Kidney tubule cell (primary cell): ENCODE results near the gene VMAC.
"Not testable (repeated sequence)": the region's sequence is repeated elsewhere in the genome, so short reads cannot be mapped to it uniquely, and the experiment has no call there.

ENCODE experiments used
- DNase-seq: peaks from one replicate; pipeline ENCODE4 v3.0.0-alpha.2; 2018; ENCODE audit warnings: low spot score

The VMAC gene

DNA sequence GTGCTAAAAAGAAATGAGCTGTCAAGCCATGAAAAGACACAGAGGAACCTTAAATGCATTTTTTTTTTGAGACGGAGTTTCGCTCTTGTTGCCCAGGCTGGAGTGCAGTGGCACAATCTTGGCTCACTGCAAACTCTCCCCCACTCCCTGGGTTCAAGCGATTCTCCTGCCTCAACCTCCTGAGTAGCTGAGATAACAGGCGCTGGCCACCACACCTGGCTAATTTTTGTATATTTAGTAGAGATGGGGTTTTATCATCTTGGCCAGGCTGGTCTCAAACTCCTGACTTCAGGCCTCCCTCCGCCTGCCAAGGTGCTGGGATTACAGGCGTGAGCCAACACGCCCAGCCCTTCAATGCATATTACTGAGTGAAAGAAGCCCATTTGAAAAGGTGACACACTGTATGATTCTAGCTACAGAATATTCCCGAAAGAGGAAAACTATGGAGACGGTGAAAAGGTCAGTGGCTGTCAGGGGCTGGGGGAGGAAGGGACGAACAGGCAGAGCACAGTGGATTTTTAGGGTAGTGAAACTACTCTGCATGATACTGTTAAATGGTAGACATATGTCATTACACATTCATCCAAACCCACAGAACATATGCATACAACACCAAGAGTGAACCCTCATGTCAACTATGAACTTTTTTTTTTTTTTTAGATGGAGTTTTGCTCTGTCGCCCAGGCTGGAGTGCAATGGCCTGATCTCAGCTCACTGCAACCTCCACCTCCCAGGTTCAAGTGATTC, 20.4 kb upstream of the VMAC start:
- not testable (repeated sequence) for DNase-seq

DNA sequence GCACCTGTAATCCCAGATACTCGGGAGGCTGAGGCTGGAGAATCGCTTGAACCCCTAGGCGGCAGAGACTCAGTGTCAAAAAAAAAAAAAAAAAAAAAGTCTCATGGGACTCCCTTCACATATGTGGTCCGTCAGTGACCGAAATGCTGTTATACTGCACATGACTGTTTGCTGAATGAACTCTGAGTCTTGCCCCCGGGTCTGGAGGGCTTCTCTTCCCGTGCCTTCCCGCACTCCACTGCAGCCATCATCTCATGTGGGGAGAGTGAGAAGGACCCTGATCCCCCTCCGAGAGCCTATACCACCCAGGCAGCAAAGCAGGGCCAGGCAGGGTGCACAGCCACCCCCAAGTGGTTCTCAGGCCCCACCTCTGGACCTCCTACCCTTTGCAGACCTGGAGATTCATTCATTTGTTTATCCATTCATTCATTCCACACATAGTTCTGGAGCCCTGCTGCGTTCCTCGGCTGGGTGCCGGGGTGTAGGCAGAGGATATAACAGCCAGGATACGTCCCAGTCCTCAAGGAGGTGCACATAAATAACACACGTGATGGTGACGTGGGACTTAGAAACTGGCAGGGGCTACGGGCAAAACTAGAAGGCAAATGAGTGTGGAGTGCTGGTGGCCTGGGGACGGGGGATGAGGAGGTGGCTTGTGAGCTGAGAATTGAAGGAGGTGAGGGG, 15.2 kb upstream of the VMAC start:
- no peak for DNase-seq

DNA sequence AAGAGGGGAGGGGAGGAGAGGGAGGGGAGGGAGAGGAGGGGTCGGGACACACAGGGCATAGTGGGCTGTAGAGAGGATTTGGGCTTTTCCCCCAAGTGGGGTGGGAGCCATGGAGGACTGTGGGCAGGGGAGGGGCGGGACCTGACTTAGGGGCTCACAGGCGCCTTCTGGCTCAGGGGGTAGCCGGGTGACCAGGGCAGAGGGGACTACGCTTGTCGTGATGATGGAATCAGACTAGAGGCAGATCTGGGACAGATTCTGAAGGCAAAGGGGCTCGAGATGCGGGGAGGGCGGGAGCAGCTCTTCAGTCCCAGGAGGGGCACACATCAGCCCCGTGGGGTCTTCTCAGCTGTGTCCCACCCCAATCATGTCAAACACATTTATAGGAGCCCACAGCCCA, 14.6 kb upstream of the VMAC start:
- no peak for DNase-seq

DNA sequence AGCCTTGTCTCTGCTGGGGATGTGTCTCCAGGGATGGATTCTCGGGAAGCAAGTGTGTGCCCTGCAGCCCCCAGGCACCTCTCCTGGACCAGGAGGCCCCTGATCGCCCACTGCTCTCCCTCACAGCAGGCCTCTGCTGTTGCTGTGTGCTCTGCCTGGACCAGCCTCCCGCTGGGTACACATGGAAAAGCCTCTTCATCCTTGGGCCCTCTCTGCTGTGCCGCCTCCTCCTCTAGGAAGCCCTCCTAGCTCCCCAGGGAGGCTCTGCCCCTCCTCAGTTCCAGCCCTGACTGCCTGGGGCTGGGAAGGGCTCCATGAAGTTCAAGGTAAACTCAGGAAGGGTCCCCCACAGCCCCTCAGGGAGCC, 13.1 kb upstream of the VMAC start:
- no peak for DNase-seq

DNA sequence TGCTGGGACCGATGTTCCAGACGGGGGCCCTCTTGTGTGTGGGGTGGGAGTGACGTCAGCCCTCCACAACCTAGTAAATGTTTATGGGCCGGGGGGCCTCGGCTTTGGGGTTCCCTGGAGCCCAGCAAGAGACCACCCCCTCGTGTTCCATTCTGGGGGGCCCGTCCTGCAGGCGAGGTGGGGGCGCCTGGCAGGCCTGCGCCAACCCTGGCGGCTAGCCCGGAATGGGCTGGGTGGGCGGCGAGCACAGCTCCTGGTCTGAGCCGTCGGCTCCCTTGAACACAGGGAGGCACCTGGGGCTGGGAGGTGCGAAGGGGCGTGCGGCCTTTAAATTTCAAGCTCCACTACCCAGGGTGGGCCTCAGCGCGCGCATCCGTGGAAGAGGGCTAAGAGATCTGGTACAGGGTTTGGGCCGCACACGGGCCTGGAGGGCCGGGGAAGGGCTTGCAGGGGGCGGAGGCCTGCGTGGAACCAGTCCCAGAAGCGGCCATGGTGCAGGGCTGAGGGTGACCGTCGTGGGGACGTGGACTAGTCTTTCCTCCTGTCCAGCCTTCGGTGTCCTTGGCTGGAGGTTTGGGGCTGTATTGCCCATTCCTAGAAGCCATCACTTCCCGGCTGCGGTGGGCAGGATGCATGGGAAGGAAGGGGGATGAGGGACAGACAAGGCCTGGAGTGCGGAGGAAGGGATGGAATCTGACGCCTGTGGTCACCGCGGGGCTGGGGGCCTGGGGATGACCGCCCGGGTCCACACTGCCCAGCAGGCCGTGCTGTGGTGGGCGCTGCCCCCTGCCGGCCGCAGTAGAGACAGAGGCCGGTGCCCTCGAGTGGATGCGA, 12.5 kb upstream of the VMAC start:
- DNase-seq = peak; percentile 52

DNA sequence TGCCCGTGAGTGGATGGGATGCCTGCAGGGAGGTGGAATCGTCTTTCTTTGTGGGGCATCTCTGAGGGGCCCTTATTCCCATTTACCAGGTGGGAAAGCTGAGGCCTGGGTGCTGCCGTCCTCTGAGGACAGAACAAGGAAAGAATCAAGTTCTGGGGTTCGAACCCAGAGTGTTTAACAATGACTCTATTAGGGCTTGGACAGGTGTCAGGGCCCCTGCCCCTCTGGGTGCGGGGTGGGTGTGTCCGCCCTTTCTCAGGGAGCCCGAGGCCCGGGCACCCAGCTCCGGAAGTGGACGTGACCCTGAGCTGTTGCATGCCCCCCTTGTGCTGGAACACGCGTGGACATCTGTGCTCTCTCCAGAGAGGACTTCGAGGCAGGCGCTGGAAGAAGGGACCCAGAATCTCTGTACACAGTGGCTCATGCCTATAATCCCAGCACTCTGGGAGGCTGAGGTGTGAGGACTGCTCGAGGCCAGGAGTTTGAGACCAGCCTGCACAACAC, 11.8 kb upstream of the VMAC start:
- no peak for DNase-seq

DNA sequence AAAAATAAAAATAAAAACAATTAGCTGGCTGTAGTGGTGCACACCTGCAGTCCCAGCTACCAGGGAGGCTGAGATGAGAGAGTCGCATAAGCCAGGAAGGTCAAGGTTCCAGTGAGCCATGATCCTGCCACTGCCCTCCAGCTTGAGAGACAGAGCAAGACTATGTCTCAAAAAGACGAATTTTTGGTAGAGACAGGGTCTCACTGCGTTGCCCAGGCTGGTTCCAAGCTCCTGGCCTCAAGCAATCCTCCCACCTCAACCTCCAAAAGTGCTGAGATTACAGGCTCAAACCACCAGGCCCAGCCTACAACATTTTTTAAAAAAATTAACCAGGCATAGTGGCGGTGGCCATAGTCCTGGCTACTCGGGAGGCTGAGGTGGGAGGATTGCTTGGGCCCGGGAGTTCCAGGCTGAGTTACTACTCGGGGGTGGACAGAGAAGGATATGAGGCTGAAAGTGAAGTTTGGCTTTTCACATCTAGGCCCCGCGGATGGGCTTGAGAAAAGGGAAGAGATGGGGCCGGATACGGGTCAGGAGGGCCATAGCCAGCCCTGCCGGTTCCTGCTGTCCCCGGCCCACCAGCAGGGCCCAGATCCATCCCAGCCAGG, 11.3 kb upstream of the VMAC start:
- no peak for DNase-seq

DNA sequence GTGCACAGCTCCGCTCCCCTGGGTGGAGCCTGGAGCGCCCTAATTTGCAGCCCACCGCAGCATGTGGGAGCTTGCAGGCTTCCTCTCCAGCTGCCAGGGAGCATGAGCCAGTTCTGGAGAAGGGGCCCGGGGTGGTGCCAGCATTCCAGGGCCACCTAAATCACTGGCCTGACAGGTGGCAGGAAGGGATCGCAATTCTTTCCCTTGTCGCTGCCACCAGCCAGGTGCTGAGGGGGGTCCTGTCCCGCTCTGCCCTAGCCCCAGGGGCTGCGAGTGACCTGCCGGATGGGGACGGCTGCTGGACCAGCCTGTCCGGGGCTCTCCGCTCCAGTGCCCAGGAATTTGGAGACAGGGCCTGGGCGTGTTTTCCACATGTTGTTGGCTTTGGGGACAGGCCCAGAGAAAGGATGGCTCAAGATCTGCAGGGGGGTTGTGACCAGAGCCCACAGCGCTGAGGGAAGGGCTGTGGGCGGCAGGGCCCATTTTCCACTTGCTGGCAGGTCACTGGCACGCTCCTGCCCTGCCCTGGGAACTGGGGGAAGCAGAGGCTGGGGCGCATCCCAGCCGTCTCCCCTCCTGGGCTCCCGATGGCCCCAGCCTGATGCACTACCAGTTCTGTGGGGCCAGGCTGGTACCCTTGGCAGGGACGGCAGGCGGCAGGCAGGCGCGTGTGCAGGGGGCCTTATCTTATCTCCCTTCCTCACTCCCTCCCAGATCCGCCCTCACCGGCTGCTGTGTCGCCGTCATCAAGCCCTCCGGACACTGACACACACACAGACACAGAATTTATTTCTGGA, 10.6 kb upstream of the VMAC start:
- peak; percentile 51 for DNase-seq

DNA sequence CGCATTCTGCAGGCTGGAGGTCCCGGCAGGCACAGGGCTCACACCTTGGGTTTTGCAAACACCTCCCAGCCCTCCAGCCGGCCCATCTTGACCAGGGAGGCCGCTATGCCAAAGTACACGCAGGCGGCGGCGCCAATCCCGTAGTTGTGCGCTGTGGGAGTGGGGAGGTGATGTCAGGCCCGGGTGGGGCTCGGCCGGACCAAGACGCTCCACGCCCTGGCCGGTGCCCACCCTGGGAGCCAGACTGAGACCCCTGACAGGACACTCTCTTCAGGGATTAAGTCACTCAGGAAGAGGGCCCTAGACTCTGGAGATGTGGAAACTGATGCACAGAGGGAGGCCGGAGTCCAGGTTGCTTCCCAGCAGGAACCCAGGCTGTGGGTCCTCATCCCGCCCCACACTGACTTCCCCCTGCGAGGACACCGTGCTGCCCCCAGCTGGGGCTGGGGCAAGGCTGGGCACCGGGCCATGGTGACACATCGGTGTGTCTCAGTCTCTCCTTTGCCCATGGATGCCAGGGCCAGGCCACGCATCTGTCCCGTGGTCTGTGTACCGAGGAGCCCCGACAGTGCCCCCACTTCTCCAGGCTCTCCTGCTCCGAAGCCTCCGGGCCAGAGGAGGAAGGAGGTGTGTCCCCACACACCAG, 9.8 kb upstream of the VMAC start:
- DNase-seq = no peak

DNA sequence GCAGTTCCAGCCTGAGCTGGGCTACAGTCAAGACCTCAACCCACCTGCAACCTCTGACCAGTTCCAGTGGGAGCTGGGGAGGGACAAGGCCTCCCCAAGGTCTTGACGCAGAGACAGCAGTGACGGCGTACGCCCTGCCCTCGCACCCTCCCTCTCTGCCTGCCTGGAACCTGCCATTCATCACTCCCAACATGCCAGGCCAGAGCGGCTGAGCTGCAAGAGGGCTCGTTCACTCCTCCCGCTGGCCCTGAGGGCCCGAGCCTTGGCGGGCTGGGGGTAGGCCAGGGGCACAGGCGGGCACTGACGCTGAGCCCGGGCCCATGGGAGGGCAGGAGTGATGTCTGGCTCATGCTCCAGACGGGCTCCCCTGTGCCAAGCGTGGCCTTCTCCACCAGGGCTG, 9.3 kb upstream of the VMAC start:
- no peak for DNase-seq

DNA sequence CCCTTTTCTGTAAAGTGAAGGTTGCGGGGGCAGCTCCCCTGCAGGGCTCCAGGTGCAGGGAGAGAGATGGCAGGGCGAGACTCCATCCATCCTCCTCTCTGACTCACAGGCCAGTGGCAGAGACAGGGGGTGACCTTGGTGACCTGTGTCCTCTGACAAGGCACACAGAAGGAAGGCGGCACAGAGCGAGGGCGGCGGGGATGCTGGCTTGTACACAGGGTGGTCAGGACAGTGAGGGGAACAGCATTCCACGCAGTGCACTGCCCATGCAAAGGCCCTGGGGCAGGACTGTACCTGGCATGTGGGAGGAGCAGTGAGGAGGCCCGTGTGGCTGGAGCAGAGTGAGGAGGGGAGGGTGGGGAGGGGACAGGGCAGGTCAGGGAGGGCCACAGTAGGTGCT, 8.8 kb upstream of the VMAC start:
- no peak for DNase-seq

DNA sequence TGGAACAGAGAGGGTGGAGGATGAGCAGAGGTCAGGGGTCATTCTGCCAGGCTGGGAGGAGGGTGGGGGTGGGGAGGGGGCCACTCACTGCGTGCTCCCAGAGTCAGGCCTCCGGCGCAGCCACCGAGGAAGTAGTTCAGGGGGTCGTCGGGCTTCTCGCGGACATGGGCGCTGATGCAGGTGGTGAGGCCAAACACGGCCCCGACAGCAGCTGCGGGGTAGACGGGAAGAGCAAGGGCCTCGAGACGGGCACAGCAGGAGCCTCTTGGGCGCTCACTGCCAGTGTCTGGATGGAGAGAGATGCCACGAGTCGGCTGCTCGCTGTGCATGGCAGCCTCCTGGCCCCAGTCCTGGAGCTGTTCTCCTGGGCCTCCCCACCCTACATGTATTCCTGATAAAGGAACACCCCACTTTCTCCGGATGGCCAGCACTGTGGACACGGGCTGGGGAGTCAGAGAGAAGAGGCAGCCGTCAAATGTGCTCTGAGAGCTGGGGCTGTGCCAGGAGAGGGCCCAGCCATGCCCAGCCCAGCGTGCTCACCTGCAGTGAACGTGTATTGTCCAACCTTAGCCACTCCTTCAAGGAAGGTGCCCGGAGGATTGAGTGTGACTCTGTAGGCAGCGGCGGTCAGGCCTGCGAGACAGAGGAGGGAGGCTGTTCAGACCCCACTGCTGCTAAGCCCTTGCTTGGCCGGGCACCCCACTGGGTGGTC, 8.2 kb upstream of the VMAC start:
- DNase-seq = no peak

DNA sequence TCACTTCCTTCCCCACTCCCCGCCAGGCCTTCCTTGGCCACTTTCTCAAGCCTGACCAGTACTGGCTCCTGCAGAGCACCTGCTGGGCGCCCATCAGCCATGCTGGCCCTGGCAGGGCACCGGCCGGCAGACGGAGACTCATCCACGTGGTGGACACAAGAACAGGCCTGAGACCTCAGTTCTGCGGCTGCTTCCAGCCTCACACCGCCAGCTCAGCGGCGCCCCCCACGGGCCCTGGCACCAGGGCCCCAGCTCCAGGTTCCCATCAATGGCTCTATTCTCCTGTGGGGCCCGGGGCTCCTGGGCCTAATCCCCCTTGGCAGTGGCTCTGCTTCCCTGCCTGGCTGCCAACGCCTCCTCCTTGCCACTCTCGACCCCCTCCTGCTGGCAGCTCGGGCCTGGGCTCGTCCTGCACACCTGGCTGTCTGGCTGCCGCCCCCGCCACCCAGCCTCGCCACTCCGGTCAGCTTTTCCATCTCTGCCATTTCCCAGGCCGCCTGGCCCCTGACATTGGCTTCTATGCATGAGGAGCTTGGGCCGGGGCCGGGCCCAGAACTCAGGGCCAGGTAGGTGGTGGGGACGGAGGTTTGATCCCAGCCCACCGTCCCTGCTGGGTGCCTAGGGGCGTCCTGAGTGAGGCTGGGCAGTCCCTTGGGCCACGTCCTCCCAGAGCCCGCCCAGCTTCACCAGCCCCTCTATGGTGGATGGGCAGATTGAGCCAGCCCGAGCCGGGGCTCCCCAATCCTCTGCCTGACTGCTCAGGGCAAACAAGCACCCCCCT, 7.3 kb upstream of the VMAC start:
- DNase-seq = no peak

DNA sequence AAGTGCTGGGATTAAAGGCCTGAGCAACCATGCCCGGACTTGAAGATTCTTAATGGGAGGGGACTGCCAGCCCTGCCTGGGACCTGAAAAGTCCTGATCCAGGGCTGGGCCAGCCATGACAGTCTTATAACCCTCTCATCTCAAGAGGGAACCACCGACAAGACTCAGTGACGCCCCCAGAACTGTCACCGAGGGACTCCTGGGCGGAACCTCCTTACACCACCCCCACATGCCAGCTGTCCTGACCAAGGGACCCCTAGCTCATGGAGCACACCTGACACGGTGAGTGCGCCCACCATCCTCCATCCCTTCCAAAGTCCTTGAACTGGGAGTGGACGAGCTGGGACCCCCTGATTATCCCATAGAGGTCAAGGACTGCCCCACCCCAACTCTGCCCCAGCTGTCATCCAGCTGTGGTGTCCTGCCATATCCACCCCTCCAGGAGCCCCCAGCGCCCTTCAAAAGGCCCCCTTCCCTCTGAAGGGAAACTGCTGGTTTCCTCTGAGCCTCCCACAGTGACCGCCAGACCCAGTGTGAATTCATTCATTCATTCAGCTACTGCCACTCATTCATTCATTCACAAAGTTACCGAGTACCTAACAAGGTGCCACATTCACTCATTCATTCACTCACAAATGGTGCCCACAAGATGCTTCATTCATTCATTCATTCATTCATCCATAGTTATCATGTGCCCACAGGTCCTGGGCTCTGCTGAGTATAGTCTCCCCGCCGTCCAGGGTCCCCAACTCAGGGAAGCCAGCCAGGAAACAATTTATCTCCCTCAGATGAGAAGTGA, 4.7 kb upstream of the VMAC start:
- DNase-seq = no peak

DNA sequence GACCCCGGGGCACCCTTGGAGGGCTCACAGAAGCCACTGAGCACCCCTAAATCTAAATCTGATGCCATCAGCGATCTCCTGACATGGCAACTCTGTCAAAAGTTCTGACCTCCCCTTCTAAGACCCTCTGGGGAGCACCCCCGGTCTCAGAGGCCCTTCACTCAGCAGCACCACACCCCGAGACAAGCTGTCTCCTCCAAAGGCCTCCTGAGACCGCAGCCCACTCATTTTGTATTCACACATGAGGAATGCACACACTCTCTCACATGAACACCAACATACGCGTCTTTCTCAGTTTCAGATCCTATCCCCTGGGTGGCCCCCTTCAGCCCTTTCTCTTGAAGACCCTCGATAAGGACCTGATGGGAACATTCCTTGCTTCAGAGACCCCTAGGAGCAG, 3.7 kb upstream of the VMAC start:
- no peak for DNase-seq

DNA sequence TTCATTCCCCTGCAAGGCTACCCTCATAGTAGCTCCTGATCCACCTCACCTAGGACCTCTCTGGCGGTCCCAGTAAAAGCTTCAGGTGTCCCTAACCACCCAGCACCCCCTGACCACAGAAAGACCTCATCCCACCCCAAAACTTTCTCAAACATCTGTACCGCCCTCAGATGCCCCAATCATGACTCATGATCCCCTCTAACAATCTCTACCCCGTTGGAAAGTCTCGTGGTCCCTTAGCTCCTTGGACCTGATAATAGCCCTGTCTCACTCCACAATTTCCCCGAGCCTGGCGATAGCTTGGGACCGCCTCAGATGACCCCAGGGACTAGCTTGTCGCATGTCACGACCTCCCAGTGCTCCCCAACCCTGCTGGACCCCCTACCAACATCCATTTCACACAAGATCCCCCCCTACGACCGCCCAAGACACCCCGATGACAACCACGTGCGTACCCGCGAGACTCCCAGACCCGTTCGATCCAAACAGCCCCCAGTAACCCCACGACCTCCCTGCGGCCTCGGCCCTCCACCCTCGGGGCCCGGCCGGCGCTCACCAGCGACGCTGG, 1.5 kb upstream of the VMAC start:
- peak; percentile 36 for DNase-seq

DNA sequence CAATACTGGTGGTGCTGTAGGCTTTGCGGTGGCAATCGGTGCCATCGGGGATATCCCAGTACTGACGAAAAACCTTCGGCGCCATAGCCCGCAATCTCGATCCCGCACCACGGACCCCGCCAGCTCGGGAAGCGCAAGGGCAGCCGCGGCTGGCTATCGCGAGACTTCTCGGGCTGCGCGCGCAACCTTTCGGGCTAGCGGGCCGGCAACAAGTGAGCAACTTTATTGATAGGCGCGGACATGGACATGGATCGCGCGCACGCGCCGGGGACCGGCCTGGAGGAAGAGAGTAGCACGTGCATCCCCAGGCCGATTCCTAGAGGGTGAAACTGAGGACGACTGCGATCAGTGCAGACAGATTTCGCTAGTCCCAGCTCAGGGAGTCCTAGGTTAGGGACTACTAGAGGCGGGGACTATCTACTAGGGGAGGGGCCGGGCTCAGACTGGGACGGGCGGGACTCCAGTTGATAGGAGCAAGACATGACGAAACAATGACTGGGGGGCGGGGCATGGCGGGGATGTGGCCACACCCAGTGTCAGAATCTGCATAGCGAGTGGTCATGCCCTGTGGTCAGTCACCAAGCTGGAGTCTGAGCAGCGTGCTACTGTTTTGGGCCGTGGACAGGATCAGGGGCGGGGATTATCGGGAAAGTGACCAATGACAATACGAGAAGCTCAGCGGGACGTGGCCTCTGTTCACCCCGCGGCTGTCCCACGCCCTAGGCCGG, 884 bp upstream of the VMAC start, which contains the start of gene NDUFA11:
Gene NDUFA11 (minus strand): TSS at position 167 of the 728 bp plus-strand sequence. CDS start 82 bp downstream, at position 85.
- peak; percentile 95 for DNase-seq
